ENCODE results near the gene CA12. TPM values are rescaled to one million over a fixed set of nuclear protein-coding genes. Genes with fewer than 3 reads are reported as not detected.

Gene CA12
- total and polyA plus RNA-seq, 4 donors = 0.07 to 5.1 (median 1.5) TPM

- DNase-seq (ENCODE audit: low spot score) = no peak
- H3K36me3 ChIP-seq (ENCODE audit: control insufficient read depth in 4 of 4, insufficient read depth in 3 of 4, low read depth in 1 of 4, low read length in 3 of 4) = no peaks in the 10 kb centered on the region
- TF ChIP-seq ATF3 (IDR thresholded peaks at IDR 0.05) (no peak), EGR1 (IDR thresholded peaks at IDR 0.05; ENCODE audit: low read depth in 2 of 2) (no peak), RAD21 (IDR thresholded peaks at IDR 0.05) (no peak), MAX (IDR thresholded peaks at IDR 0.05) (no peak), FOXA2 (IDR thresholded peaks at IDR 0.05) (no peak), RXRA (IDR thresholded peaks at IDR 0.05) (no peak), TAF1 (conservative IDR thresholded peaks at IDR 0.05) (no peak), FOXA1 (IDR thresholded peaks at IDR 0.05) (no peak), GABPA (IDR thresholded peaks at IDR 0.05 in 1 of 2, conservative IDR thresholded peaks at IDR 0.05 in 1 of 2) (no peak), REST (IDR thresholded peaks at IDR 0.05) (no peak), HNF4A (conservative IDR thresholded peaks at IDR 0.05) (no peak), CTCF (IDR thresholded peaks at IDR 0.05; ENCODE audit: low read depth, low read length, missing input control) (no peak), ZBTB33 (IDR thresholded peaks at IDR 0.05) (no peak), HNF4G (IDR thresholded peaks at IDR 0.05) (no peak), YY1 (IDR thresholded peaks at IDR 0.05) (no peak), JUND (IDR thresholded peaks at IDR 0.05) (no peak), NR2F2 (IDR thresholded peaks at IDR 0.05) (no peak)
- H3K27ac ChIP-seq (ENCODE audit: low read depth in 1 of 2, low read length in 2 of 2) = no peak overlapping the region
- H3K27me3 ChIP-seq (ENCODE audit: control insufficient read depth in 4 of 4, insufficient read depth in 4 of 4, low read length in 3 of 4) = no peaks in the 10 kb centered on the region
- 91% methylated on average over 9 of the region's 9 CpGs for WGBS
- H3K4me3 ChIP-seq (ENCODE audit: low read depth in 1 of 3, low read length in 3 of 3) = no peak overlapping the region
- H3K9ac ChIP-seq (ENCODE audit: low read depth in 1 of 2, low read length in 2 of 2) = no peak overlapping the region
- H3K4me1 ChIP-seq (ENCODE audit: control insufficient read depth in 4 of 4, insufficient read depth in 4 of 4, low read length in 3 of 4) = no peaks in the 10 kb centered on the region
- H3K9me3 ChIP-seq (ENCODE audit: control insufficient read depth in 4 of 4, low read length in 3 of 4) = no peaks in the 10 kb centered on the region
Measured at GRCh38 chr15:63373866-63374548, 7.6 kb downstream of the CA12 start.
